SU-DHL-6 (cell line): ENCODE data around the gene FAM53A.

ENCODE experiments used
- H2AFZ ChIP-seq: fragments of 200-600 bp; sonication (generic); 2 replicates; pipeline ENCODE4 v1.6.1; 2014; ENCODE audit warnings: low read depth, mild to moderate bottlenecking, moderate library complexity, mixed read lengths, antibody characterized with exemption, low read length; ENCODE audit not compliant: severe bottlenecking
- H3F3A ChIP-seq: fragments of 200-600 bp; shearing (Covaris generic); 2 replicates; pipeline ENCODE4 v1.6.0; 2016; ENCODE audit warnings: antibody characterized with exemption, mild to moderate bottlenecking; ENCODE audit not compliant: insufficient read depth
- H3K27ac ChIP-seq: fragments of 200-600 bp; sonication (generic); 2 replicates; pipeline ENCODE4 v1.5.1; 2016; ENCODE audit warnings: low read depth, mild to moderate bottlenecking, low read length, moderate library complexity, mixed read lengths
- H3K27me3 ChIP-seq: fragments of 200-600 bp; sonication (generic), shearing (Covaris generic); 2 replicates; pipeline ENCODE4 v1.6.0; 2014; ENCODE audit warnings: mild to moderate bottlenecking, low read length
- H3K36me3 ChIP-seq: fragments of 200-600 bp; sonication (generic); 2 replicates; pipeline ENCODE4 v1.6.1; 2014; ENCODE audit warnings: mild to moderate bottlenecking, low read length, mixed read lengths
- H3K4me2 ChIP-seq: fragments of 300-600, 200-600 bp; shearing (Covaris generic), sonication (generic); 2 replicates; pipeline ENCODE4 v1.6.0; 2014; ENCODE audit warnings: low read length, low read depth, mild to moderate bottlenecking; ENCODE audit not compliant: poor library complexity, severe bottlenecking
- H3K4me3 ChIP-seq: fragments of 200-600 bp; sonication (generic); 2 replicates; pipeline ENCODE4 v1.5.1; 2014; ENCODE audit warnings: antibody characterized with exemption, low read length, mild to moderate bottlenecking, mixed read lengths; ENCODE audit not compliant: insufficient read depth, poor library complexity, severe bottlenecking
- H3K79me2 ChIP-seq: fragments of 200-600 bp; sonication (generic); 2 replicates; pipeline ENCODE4 v1.6.1; 2014; ENCODE audit warnings: mild to moderate bottlenecking, low read length, moderate library complexity; ENCODE audit not compliant: insufficient read depth
- H3K9ac ChIP-seq: fragments of 200-600 bp; sonication (generic); 2 replicates; pipeline ENCODE4 v1.7.0; 2014; ENCODE audit warnings: mild to moderate bottlenecking, low read length
- H3K9me2 ChIP-seq: fragments of 200-600 bp; sonication (generic); replicated peaks from 2 replicates; pipeline ENCODE4 v1.6.1; 2014; ENCODE audit warnings: low read length; ENCODE audit not compliant: insufficient read depth
- H3K9me3 ChIP-seq: fragments of 200-600 bp; sonication (generic); 2 replicates; pipeline ENCODE4 v1.6.1; 2014; ENCODE audit warnings: low read length, mixed read lengths; ENCODE audit not compliant: insufficient read depth
- H4K20me1 ChIP-seq: fragments of 200-600 bp; sonication (generic); 2 replicates; pipeline ENCODE4 v1.6.1; 2014; ENCODE audit warnings: low read depth, mild to moderate bottlenecking, antibody characterized with exemption, low read length, moderate library complexity, mixed read lengths
- CTCF ChIP-seq: fragments of 200-600 bp; sonication (generic); IDR thresholded peaks from one replicate; pipeline ENCODE4 v1.5.1; 2017; ENCODE audit warnings: antibody characterized with exemption, mild to moderate bottlenecking, low read length, moderate library complexity; ENCODE audit not compliant: insufficient read depth, poor library complexity, severe bottlenecking
- EZH2phosphoT487 ChIP-seq: fragments of 200-600 bp; sonication (generic), shearing (Covaris generic); conservative IDR thresholded peaks from 2 replicates; pipeline ENCODE4 v1.6.1; 2018; ENCODE audit warnings: mild to moderate bottlenecking, antibody characterized with exemption, low read length, moderate library complexity, mixed read lengths

FAM53A gene

GRCh38 chr4:1652088-1652487 lies 32.0 kb downstream of the FAM53A start:
- Histone ChIP-seq H3K27ac (no peak overlapping the region), H3K9ac (no peak overlapping the region), H3F3A (no peaks in the 10 kb centered on the region), H3K9me2 (no peaks in the 10 kb centered on the region), H3K27me3 (no peaks in the 10 kb centered on the region), H3K36me3 (no peaks in the 10 kb centered on the region), H3K79me2 (no peaks in the 10 kb centered on the region), H2AFZ (no peak overlapping the region), H4K20me1 (no peaks in the 10 kb centered on the region), H3K9me3 (no peaks in the 10 kb centered on the region), H3K4me2 (no peak overlapping the region), H3K4me3 (no peak overlapping the region)
- TF ChIP-seq CTCF (no peak), EZH2phosphoT487 (no peak)

DNA sequence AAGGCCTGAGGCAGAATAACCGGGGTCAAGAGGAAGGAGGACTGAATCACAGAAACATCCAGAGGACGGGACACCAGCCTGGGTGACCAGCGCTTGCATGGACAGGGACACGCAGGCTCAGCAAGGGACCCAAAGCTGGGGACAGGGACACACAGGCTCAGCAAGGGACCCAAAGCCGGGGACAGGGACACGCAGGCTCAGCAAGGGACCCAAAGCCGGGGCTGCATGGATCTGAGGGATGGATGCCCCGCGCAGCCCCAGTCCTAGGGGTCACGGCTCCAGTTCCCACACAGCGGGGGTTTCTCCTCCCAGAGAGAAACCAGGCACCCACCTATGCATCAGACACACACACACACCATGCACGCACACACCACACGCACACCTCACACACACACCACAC lies 32.5 kb downstream of the FAM53A start:
- no peaks in the 10 kb centered on the region for H3F3A ChIP-seq
- H3K9me3 ChIP-seq = no peaks in the 10 kb centered on the region
- TF ChIP-seq EZH2phosphoT487 (no peak), CTCF (no peak)
- no peaks in the 10 kb centered on the region for H3K9me2 ChIP-seq
- H3K27ac ChIP-seq = no peak overlapping the region
- no peak overlapping the region for H3K4me2 ChIP-seq
- H3K36me3 ChIP-seq = no peaks in the 10 kb centered on the region
- H3K27me3 ChIP-seq = no peaks in the 10 kb centered on the region
- H3K79me2 ChIP-seq = no peaks in the 10 kb centered on the region
- H3K4me3 ChIP-seq = no peak overlapping the region
- no peak overlapping the region for H2AFZ ChIP-seq
- H4K20me1 ChIP-seq = no peaks in the 10 kb centered on the region
- no peak overlapping the region for H3K9ac ChIP-seq

- Histone ChIP-seq H4K20me1 (no peaks in the 10 kb centered on the region), H3K9me2 (no peaks in the 10 kb centered on the region)
- no peak for TF ChIP-seq EZH2phosphoT487
- TF ChIP-seq CTCF = no peak
Measured at GRCh38 chr4:1648962-1649361, 35.2 kb downstream of the FAM53A start.

GRCh38 chr4:1647432-1647831 lies 36.7 kb downstream of the FAM53A start:
- Histone ChIP-seq H4K20me1 (no peaks in the 10 kb centered on the region), H3K4me3 (no peak overlapping the region), H3K4me2 (no peak overlapping the region), H3K9me3 (no peaks in the 10 kb centered on the region), H3K79me2 (no peaks in the 10 kb centered on the region), H3K27me3 (no peaks in the 10 kb centered on the region), H3F3A (no peaks in the 10 kb centered on the region), H3K9ac (no peak overlapping the region), H3K36me3 (no peaks in the 10 kb centered on the region), H2AFZ (no peak overlapping the region), H3K27ac (no peak overlapping the region), H3K9me2 (no peaks in the 10 kb centered on the region)
- TF ChIP-seq CTCF (no peak), EZH2phosphoT487 (no peak)

More at GRCh38 chr4:1648962-1649361, 35.2 kb downstream of the FAM53A start:
- Histone ChIP-seq H3K36me3 (no peaks in the 10 kb centered on the region), H3K27ac (no peak overlapping the region), H3K79me2 (no peaks in the 10 kb centered on the region), H3K4me2 (no peak overlapping the region), H3K9ac (no peak overlapping the region), H3F3A (no peaks in the 10 kb centered on the region), H2AFZ (no peak overlapping the region), H3K27me3 (no peaks in the 10 kb centered on the region), H3K9me3 (no peaks in the 10 kb centered on the region), H3K4me3 (no peak overlapping the region)
